HTR-8/SVneo (cell line): Measurements from ENCODE around the gene GSTT2B.
"Not testable (repeated sequence)": the region's sequence is repeated elsewhere in the genome, so short reads cannot be mapped to it uniquely, and the experiment has no call there.

Source experiments
- DNase-seq: peaks from one replicate; pipeline ENCODE4 v3.0.0; 2011; ENCODE audit warnings: low spot score, mixed read lengths; ENCODE audit not compliant: insufficient read length
- FAIRE-seq: peaks from 2 replicates; lab custom pipeline; 2011; peaks lifted over from hg19 to GRCh38; lab: Jason Lieb, UNC

The GSTT2B gene

GRCh38 chr22:23961084-23961771 lies at the start of gene GSTT2B:
TSS of gene GSTT2B (minus strand) at chr22:23961195. CDS start at chr22:23961131, 64 bp downstream.
- not testable (repeated sequence) for DNase-seq
- FAIRE-seq = peak; percentile 94

GRCh38 chr22:24010018-24010391 lies 49.0 kb upstream of the GSTT2B start:
- FAIRE-seq = no peak
- no peak for DNase-seq

GRCh38 chr22:24009227-24010017 lies 48.4 kb upstream of the GSTT2B start:
- FAIRE-seq = no peak
- no peak for DNase-seq

- no peak for FAIRE-seq
- no peak for DNase-seq
Measured at GRCh38 chr22:24008381-24009226, 47.6 kb upstream of the GSTT2B start.

GRCh38 chr22:24008022-24008283 lies 47.0 kb upstream of the GSTT2B start:
- DNase-seq (no peak), FAIRE-seq (no peak)

GRCh38 chr22:24007253-24008021 lies 46.4 kb upstream of the GSTT2B start:
- FAIRE-seq (no peak), DNase-seq (no peak)

- FAIRE-seq = no peak
- no peak for DNase-seq
Measured at GRCh38 chr22:24006914-24007214, 45.9 kb upstream of the GSTT2B start.

GRCh38 chr22:24006207-24006913 lies 45.4 kb upstream of the GSTT2B start:
- FAIRE-seq (no peak), DNase-seq (no peak)

- FAIRE-seq (no peak), DNase-seq (no peak)
Measured at GRCh38 chr22:24005201-24005600, 44.2 kb upstream of the GSTT2B start, which contains the start of gene GSTT4. TSS of gene GSTT4 (minus strand) at chr22:24005453. CDS start at chr22:24005356, 97 bp downstream.

GRCh38 chr22:24003887-24004286 lies 42.9 kb upstream of the GSTT2B start:
- no peak for DNase-seq

GRCh38 chr22:24002851-24003250 lies 41.9 kb upstream of the GSTT2B start:
- no peak for FAIRE-seq
- no peak for DNase-seq

More at GRCh38 chr22:24003887-24004286, 42.9 kb upstream of the GSTT2B start:
- FAIRE-seq = no peak

GRCh38 chr22:24002272-24002671 lies 41.3 kb upstream of the GSTT2B start:
- DNase-seq = no peak
- FAIRE-seq = no peak

GRCh38 chr22:24001314-24001713 lies 40.3 kb upstream of the GSTT2B start:
- no peak for DNase-seq
- no peak for FAIRE-seq

- FAIRE-seq, DNase-seq: not testable (repeated sequence)
Measured at GRCh38 chr22:23999779-24000178, 38.8 kb upstream of the GSTT2B start.

- DNase-seq = no peak
- no peak for FAIRE-seq
Measured at GRCh38 chr22:23997092-23997491, 36.1 kb upstream of the GSTT2B start.

GRCh38 chr22:23993581-23994177 lies 32.7 kb upstream of the GSTT2B start:
- FAIRE-seq, DNase-seq: not testable (repeated sequence)

- FAIRE-seq, DNase-seq: not testable (repeated sequence)
Measured at GRCh38 chr22:23993080-23993479, 32.1 kb upstream of the GSTT2B start.

- not testable (repeated sequence) for FAIRE-seq, DNase-seq
Measured at GRCh38 chr22:23989583-23990244, 28.7 kb upstream of the GSTT2B start.
